HEK293 (cell line): Measurements from ENCODE around the gene RHBG.

Experiments
- CTCF ChIA-PET: fragments of 350-600 bp; formaldehyde crosslinking; extraction: SDS; loops from one replicate; lab custom pipeline; 2021; ENCODE audit warnings: antibody characterized with exemption; lab: Yijun Ruan, JAX
- POLR2A ChIA-PET: fragments of 300-600 bp; formaldehyde crosslinking; extraction: SDS; loops from one replicate; lab custom pipeline; 2020; ENCODE audit warnings: antibody characterized with exemption, inconsistent platforms; lab: Yijun Ruan, JAX
- H3K27ac ChIP-seq: fragments of 200-500 bp; sonication (Bioruptor generic); 2 replicates; pipeline ENCODE4 v1.5.1; 2014; ENCODE audit warnings: low read depth, low read length, control low read depth, inconsistent platforms; ENCODE audit errors: extremely low read depth
- H3K36me3 ChIP-seq, 2 experiments: fragments of 200-500 bp in 1 of 2; sonication (Bioruptor generic) in 1 of 2; 1 replicate in 1 of 2; 2 replicates in 1 of 2; pipeline ENCODE4 v1.5.1; 2014 to 2017; ENCODE audit warnings: inconsistent platforms in 2 of 2, low read length in 2 of 2; ENCODE audit not compliant: control insufficient read depth in 2 of 2, insufficient read depth in 1 of 2
- H3K4me1 ChIP-seq: fragments of 200-500 bp; sonication (Bioruptor generic); 2 replicates; pipeline ENCODE4 v1.5.1; 2014; ENCODE audit warnings: mild to moderate bottlenecking, low read length, inconsistent platforms; ENCODE audit not compliant: control insufficient read depth, insufficient read depth
- H3K4me3 ChIP-seq: 2 replicates; pipeline ENCODE4 v1.5.1; 2011; ENCODE audit warnings: low read depth, mild to moderate bottlenecking, control low read depth, low read length, moderate library complexity
- H3K9me3 ChIP-seq: fragments of 200-500 bp; sonication (Bioruptor generic); 2 replicates; pipeline ENCODE4 v1.5.1; 2014; ENCODE audit warnings: low read depth, low read length, inconsistent platforms; ENCODE audit not compliant: control insufficient read depth, insufficient read depth
- GLI2 ChIP-seq: fragments of 450-650 bp; formaldehyde crosslinking; IDR thresholded peaks from 2 replicates; pipeline ENCODE4; 2017; ENCODE audit warnings: missing biosample characterization, missing genetic modification characterization, low read depth, borderline replicate concordance
- KLF8 ChIP-seq: fragments of 450-650 bp; formaldehyde crosslinking; IDR thresholded peaks from 2 replicates; pipeline ENCODE4 v1.5.1; 2016; ENCODE audit warnings: missing biosample characterization, missing genetic modification characterization
- SP3 ChIP-seq: fragments of 450-650 bp; formaldehyde crosslinking; IDR thresholded peaks from 2 replicates; pipeline ENCODE4 v1.5.1; 2016; ENCODE audit warnings: missing biosample characterization, missing genetic modification characterization
- TCF7L2 ChIP-seq: IDR thresholded peaks from 2 replicates; pipeline ENCODE4 v1.6.1; 2011; ENCODE audit warnings: low read depth, mild to moderate bottlenecking, inconsistent platforms, low read length, moderate library complexity, borderline replicate concordance
- ZBTB8A ChIP-seq: fragments of 450-650 bp; formaldehyde crosslinking; IDR thresholded peaks from 2 replicates; pipeline ENCODE4 v1.5.1; 2016; ENCODE audit warnings: missing biosample characterization, missing genetic modification characterization
- ZNF10 ChIP-seq: fragments of 450-650 bp; formaldehyde crosslinking; IDR thresholded peaks from 2 replicates; pipeline ENCODE4 v1.5.1; 2017; ENCODE audit warnings: missing biosample characterization, missing genetic modification characterization
- ZNF175 ChIP-seq: fragments of 450-650 bp; formaldehyde crosslinking; IDR thresholded peaks from 2 replicates; pipeline ENCODE4 v1.5.1; 2016; ENCODE audit warnings: missing biosample characterization, missing genetic modification characterization
- ZNF571 ChIP-seq: fragments of 450-650 bp; formaldehyde crosslinking; IDR thresholded peaks from 2 replicates; pipeline ENCODE4 v1.5.0; 2017; ENCODE audit warnings: missing biosample characterization, missing genetic modification characterization
- ZNF610 ChIP-seq: fragments of 450-650 bp; formaldehyde crosslinking; IDR thresholded peaks from 2 replicates; pipeline ENCODE4 v1.5.1; 2016; ENCODE audit warnings: missing biosample characterization, missing genetic modification characterization, borderline replicate concordance
- ZNF660 ChIP-seq: fragments of 450-650 bp; IDR thresholded peaks from 2 replicates; pipeline ENCODE4 v1.5.1; 2018; ENCODE audit warnings: missing biosample characterization, mild to moderate bottlenecking, missing genetic modification characterization
- ZNF707 ChIP-seq: fragments of 450-650 bp; formaldehyde crosslinking; IDR thresholded peaks from 2 replicates; pipeline ENCODE4 v1.5.1; 2016; ENCODE audit warnings: missing biosample characterization, missing genetic modification characterization
- ZNF785 ChIP-seq: fragments of 450-650 bp; formaldehyde crosslinking; IDR thresholded peaks from 2 replicates; pipeline ENCODE4 v1.5.1; 2016; ENCODE audit warnings: missing biosample characterization, missing genetic modification characterization
- ZSCAN23 ChIP-seq: fragments of 450-650 bp; formaldehyde crosslinking; IDR thresholded peaks from 2 replicates; pipeline ENCODE4 v1.5.1; 2016; ENCODE audit warnings: missing biosample characterization, missing genetic modification characterization
- TF ChIP-seq, protein P1 (sequence below): fragments of 450-650 bp; formaldehyde crosslinking; IDR thresholded peaks from 2 replicates; pipeline ENCODE4 v1.5.1; 2016; ENCODE audit warnings: missing biosample characterization, missing genetic modification characterization
- TF ChIP-seq, protein P2 (sequence below): fragments of 450-650 bp; formaldehyde crosslinking; IDR thresholded peaks from 2 replicates; pipeline ENCODE4 v1.5.1; 2016; ENCODE audit warnings: missing biosample characterization, missing genetic modification characterization
- TF ChIP-seq, protein P3 (sequence below): fragments of 450-650 bp; formaldehyde crosslinking; IDR thresholded peaks from 2 replicates; pipeline ENCODE4 v1.5.1; 2016; ENCODE audit warnings: missing biosample characterization, missing genetic modification characterization
- TF ChIP-seq, protein P4 (sequence below): fragments of 450-650 bp; IDR thresholded peaks from 2 replicates; pipeline ENCODE4 v1.5.1; 2018; ENCODE audit warnings: missing biosample characterization, mild to moderate bottlenecking, missing genetic modification characterization
- TF ChIP-seq, protein P5 (sequence below): fragments of 450-650 bp; formaldehyde crosslinking; IDR thresholded peaks from 2 replicates; pipeline ENCODE4 v1.5.1; 2016; ENCODE audit warnings: missing biosample characterization, missing genetic modification characterization
- TF ChIP-seq, protein P6 (sequence below): fragments of 450-650 bp; formaldehyde crosslinking; IDR thresholded peaks from 2 replicates; pipeline ENCODE4 v1.5.1; 2016; ENCODE audit warnings: missing biosample characterization, missing genetic modification characterization, low read depth

The RHBG gene

DNA sequence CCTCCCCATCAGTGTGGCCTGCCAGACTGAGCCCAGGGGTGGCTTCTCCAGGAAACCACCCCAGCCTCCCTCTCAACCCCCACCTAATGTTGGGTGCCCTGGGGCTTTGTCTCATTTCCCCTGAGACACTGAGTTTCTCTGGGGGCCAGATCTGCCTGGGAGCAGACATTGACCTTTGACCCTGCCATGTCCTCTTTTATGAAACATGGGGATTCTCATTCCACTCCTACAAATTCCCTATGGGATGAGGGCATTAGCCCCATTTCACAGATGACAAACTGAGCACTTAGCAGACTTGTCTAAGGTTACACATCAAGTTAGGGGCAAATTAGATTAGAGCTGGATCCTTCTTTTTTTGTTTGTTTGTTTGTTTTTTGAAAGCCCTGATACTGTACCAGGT, 24.1 kb downstream of the RHBG start (continued):
- TF ChIP-seq, protein P1, sequence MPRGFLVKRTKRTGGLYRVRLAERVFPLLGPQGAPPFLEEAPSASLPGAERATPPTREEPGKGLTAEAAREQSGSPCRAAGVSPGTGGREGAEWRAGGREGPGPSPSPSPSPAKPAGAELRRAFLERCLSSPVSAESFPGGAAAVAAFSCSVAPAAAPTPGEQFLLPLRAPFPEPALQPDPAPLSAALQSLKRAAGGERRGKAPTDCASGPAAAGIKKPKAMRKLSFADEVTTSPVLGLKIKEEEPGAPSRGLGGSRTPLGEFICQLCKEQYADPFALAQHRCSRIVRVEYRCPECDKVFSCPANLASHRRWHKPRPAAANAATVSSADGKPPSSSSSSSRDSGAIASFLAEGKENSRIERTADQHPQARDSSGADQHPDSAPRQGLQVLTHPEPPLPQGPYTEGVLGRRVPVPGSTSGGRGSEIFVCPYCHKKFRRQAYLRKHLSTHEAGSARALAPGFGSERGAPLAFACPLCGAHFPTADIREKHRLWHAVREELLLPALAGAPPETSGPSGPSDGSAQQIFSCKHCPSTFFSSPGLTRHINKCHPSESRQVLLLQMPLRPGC (tag by site-specific recombination) = no peak

DNA sequence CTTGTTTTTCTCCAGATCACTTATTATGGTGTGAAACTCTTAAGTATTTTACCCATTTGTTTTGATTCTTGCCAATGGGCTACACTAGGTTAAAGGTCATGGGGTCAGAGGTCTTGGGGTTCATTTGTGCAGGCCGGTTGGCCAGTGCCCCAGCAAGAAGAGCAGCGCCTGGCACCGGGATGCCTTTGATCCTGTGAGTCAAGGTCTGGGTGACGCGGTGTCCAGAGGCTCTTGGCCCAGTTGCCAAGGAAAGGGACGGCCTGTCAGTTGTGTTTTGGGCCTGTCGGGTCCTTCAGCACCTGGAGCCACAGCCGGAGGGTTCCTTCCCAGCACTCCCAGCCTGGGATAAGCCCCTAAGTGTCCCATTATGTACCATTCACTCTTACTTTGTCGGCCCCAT, 25.1 kb downstream of the RHBG start:
- CTCF ChIA-PET = interaction anchor here (0.7 to 1.4 kb wide), 2 partner anchors 9 to 61 kb away, joined by 3 to 6 read pairs; no protein-coding TSS in a partner anchor

More for the DNA sequence above, 25.1 kb downstream of the RHBG start:
- H3K9me3 ChIP-seq = no peaks in the 10 kb centered on the region
- TF ChIP-seq SP3 (tag by site-specific recombination) (no peak), ZNF571 (tag by site-specific recombination) (no peak), ZSCAN23 (tag by site-specific recombination) (no peak), ZNF785 (tag by site-specific recombination) (no peak), ZNF175 (tag by site-specific recombination) (no peak), ZNF660 (tag by site-specific recombination) (no peak), ZNF610 (tag by site-specific recombination) (no peak), ZBTB8A (tag by site-specific recombination) (no peak), KLF8 (tag by site-specific recombination) (no peak), ZNF707 (no peak), ZNF10 (tag by site-specific recombination) (no peak), TCF7L2 (no peak), GLI2 (no peak)
- TF ChIP-seq, protein P2, sequence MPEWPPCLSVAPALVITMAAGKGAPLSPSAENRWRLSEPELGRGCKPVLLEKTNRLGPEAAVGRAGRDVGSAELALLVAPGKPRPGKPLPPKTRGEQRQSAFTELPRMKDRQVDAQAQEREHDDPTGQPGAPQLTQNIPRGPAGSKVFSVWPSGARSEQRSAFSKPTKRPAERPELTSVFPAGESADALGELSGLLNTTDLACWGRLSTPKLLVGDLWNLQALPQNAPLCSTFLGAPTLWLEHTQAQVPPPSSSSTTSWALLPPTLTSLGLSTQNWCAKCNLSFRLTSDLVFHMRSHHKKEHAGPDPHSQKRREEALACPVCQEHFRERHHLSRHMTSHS (tag by site-specific recombination) = no peak
- TF ChIP-seq, protein P3, sequence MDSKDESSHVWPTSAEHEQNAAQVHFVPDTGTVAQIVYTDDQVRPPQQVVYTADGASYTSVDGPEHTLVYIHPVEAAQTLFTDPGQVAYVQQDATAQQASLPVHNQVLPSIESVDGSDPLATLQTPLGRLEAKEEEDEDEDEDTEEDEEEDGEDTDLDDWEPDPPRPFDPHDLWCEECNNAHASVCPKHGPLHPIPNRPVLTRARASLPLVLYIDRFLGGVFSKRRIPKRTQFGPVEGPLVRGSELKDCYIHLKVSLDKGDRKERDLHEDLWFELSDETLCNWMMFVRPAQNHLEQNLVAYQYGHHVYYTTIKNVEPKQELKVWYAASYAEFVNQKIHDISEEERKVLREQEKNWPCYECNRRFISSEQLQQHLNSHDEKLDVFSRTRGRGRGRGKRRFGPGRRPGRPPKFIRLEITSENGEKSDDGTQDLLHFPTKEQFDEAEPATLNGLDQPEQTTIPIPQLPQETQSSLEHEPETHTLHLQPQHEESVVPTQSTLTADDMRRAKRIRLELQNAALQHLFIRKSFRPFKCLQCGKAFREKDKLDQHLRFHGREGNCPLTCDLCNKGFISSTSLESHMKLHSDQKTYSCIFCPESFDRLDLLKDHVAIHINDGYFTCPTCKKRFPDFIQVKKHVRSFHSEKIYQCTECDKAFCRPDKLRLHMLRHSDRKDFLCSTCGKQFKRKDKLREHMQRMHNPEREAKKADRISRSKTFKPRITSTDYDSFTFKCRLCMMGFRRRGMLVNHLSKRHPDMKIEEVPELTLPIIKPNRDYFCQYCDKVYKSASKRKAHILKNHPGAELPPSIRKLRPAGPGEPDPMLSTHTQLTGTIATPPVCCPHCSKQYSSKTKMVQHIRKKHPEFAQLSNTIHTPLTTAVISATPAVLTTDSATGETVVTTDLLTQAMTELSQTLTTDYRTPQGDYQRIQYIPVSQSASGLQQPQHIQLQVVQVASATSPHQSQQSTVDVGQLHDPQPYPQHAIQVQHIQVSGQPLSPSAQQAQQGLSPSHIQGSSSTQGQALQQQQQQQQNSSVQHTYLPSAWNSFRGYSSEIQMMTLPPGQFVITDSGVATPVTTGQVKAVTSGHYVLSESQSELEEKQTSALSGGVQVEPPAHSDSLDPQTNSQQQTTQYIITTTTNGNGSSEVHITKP (tag by site-specific recombination) = no peak
- TF ChIP-seq, protein P4, sequence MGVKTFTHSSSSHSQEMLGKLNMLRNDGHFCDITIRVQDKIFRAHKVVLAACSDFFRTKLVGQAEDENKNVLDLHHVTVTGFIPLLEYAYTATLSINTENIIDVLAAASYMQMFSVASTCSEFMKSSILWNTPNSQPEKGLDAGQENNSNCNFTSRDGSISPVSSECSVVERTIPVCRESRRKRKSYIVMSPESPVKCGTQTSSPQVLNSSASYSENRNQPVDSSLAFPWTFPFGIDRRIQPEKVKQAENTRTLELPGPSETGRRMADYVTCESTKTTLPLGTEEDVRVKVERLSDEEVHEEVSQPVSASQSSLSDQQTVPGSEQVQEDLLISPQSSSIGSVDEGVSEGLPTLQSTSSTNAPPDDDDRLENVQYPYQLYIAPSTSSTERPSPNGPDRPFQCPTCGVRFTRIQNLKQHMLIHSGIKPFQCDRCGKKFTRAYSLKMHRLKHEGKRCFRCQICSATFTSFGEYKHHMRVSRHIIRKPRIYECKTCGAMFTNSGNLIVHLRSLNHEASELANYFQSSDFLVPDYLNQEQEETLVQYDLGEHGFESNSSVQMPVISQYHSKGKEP = no peak
- TF ChIP-seq, protein P5, sequence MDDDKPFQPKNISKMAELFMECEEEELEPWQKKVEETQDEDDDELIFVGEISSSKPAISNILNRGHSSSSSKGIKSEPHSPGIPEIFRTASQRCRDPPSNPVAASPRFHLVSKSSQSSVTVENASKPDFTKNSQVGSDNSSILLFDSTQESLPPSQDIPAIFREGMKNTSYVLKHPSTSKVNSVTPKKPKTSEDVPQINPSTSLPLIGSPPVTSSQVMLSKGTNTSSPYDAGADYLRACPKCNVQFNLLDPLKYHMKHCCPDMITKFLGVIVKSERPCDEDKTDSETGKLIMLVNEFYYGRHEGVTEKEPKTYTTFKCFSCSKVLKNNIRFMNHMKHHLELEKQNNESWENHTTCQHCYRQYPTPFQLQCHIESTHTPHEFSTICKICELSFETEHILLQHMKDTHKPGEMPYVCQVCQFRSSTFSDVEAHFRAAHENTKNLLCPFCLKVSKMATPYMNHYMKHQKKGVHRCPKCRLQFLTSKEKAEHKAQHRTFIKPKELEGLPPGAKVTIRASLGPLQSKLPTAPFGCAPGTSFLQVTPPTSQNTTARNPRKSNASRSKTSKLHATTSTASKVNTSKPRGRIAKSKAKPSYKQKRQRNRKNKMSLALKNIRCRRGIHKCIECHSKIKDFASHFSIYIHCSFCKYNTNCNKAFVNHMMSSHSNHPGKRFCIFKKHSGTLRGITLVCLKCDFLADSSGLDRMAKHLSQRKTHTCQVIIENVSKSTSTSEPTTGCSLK = no peak
- TF ChIP-seq, protein P6, sequence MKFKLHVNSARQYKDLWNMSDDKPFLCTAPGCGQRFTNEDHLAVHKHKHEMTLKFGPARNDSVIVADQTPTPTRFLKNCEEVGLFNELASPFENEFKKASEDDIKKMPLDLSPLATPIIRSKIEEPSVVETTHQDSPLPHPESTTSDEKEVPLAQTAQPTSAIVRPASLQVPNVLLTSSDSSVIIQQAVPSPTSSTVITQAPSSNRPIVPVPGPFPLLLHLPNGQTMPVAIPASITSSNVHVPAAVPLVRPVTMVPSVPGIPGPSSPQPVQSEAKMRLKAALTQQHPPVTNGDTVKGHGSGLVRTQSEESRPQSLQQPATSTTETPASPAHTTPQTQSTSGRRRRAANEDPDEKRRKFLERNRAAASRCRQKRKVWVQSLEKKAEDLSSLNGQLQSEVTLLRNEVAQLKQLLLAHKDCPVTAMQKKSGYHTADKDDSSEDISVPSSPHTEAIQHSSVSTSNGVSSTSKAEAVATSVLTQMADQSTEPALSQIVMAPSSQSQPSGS (tag by site-specific recombination) = no peak
- H3K27ac ChIP-seq = no peak overlapping the region
- no peaks in the 10 kb centered on the region for H3K4me1 ChIP-seq
- H3K4me3 ChIP-seq = no peak overlapping the region
- POLR2A ChIA-PET = no interaction called here
- no peaks in the 10 kb centered on the region for H3K36me3 ChIP-seq
